G401.6 (cell line): ENCODE results near the gene SRD5A2.

Experiments used
- FAIRE-seq: peaks from 2 replicates; lab custom pipeline; 2012; peaks lifted over from hg19 to GRCh38; lab: Jason Lieb, UNC

Gene SRD5A2, protein sequence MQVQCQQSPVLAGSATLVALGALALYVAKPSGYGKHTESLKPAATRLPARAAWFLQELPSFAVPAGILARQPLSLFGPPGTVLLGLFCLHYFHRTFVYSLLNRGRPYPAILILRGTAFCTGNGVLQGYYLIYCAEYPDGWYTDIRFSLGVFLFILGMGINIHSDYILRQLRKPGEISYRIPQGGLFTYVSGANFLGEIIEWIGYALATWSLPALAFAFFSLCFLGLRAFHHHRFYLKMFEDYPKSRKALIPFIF

GRCh38 chr2:31580321-31581117 is at the start of gene SRD5A2:
Gene SRD5A2, minus strand, starts transcription at chr2:31580938. Its CDS starts 38 bp downstream, at chr2:31580900.
- FAIRE-seq = no peak

- no peak for FAIRE-seq
These were observed 25.8 kb upstream of the SRD5A2 start for GRCh38 chr2:31606509-31606908.

DNA sequence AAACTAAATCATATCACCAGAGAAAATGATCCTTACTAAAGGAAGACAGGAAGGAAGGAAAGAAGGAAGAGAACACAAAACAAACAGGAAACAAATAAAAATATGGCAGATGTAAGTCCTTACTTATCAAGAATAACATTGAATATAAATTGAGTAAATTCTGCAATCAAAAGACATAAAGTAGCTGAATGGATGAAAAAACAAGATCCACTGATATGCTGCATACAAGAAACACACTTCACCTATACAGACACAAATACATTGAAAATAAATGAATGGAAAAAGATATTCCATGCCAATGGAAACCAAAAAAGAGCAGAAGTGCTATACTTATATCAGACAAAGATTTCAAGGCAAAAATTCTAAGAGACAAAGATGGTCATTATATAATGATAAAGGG is 18.0 kb upstream of the SRD5A2 start:
- no peak for FAIRE-seq

GRCh38 chr2:31586230-31586629 is 5.5 kb upstream of the SRD5A2 start:
- no peak for FAIRE-seq

DNA sequence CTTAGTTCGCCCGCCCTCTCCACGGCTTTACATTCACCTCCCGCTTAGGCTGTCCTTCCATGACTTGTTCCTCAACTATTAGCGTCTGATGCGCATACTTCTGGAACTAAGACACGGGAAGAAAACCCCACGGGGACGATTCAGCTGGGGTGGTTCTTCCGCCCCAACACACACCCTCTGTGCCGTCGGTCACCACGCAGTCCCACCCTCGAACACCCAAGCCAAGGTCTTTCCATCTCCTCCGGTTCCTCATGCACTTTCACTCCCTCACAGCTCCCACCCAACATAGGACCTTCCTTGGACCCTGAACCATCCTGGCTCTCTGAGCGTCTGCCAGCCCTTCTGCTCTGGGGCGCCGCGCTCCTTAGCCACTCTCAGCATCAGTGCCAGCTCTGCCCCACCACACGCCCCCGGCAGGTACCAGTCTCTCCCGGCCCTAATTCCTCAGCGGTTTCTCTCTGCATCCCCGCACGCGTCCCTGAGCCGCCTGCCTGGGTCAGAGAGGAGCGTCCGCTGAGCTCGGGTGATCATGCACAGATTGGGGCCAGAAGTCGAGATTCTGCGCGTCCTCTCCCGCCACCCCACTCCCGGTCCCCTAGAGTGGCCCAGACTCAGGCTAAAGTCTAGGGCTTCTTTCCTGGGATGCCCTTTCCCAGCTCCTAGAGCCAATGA is 522 bp upstream of the SRD5A2 start:
- no peak for FAIRE-seq

GRCh38 chr2:31579996-31580320 is 780 bp downstream of the SRD5A2 start:
- no peak for FAIRE-seq

- no peak for FAIRE-seq
These were observed 2.4 kb downstream of the SRD5A2 start for GRCh38 chr2:31578316-31578715.

- no peak for FAIRE-seq
These were observed 3.6 kb downstream of the SRD5A2 start for GRCh38 chr2:31577143-31577542.

- FAIRE-seq = no peak
These were observed 12.0 kb downstream of the SRD5A2 start for GRCh38 chr2:31568585-31569201.

DNA sequence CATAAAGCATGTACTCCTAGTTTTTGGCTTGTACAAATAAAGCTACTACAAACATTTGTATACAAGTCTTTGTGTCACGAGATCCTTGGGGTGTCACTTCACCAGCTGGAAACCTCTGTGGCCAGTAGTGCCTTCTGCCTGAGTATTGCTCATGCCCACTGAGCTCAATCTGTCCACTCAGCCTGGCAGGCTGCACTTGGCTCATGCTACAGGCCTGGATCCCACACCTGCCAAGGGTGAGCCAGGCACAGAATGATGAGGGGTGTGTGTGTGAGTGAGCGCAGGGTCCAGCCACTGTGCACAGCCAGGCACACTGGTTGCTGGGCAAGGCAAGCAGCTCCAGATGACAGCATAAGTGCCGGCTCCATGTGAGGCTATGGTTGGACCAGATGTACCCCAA is 13.1 kb downstream of the SRD5A2 start:
- FAIRE-seq = no peak

DNA sequence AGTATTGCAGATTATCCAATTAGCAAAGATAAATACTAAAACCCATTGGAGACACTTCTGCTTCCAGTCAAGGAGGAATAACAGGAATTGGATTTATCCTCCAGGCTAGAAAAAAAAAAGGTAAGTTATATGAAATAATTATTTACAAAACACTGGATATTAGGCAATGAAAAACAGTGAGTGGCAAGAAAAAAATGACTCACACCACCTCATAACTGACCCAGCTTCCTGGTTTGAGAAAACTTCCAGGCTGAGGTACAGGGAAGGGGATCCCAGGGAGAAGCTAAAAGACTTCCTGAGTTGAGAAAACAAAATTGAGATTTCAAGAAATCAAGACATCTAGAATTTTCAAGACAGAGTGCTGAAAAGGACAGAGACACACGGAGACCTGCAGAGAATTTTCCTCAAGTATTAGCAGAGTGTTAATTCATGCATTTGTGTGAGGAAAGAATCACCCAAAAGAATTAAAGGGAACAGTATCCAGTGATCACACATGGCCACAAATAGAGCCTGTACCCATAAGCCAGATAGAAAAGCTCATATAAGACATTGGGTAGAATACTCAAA is 17.4 kb downstream of the SRD5A2 start:
- no peak for FAIRE-seq

GRCh38 chr2:31561823-31562222 is 18.9 kb downstream of the SRD5A2 start:
- FAIRE-seq = no peak

DNA sequence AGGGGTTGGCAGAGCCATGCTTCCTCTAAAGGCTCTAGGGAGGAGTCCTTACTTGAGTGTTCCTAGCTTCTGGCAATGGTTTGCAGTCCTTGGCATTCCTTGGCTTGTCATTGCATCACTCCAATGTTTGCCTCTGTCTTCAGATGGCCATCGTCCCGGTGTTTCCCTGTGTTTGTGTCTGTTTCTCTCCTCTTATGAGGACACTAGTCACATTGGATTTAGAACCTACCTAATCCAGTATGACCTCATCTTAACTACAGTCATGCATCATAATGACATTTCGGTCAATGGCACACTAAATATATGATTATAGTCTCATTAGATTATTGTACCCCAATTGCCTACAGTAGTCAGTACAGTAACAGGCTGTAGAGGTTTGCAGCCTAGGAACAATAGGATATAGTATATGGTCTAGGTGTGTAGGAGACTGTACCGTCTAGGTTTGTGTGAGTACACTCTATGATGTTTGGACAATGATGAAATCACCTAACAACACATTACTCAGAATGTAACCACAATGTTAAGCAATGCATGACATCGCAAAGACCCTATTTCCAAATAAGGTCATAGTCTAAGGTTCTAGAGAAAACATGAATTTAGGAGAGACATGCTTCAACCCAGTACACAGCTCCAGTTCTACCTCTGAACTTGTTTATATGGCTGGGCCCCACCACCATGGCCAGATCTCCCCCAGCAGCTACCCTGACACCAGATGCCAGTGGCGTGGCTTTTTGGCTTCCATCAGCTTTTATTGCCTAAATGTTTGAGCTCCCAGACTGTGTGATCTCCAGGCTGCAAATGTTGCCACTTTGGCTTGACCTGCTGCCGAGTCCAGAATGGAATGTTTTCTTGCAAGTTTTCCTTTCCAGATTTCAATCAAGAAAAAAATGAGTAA is 22.1 kb downstream of the SRD5A2 start:
- no peak for FAIRE-seq

DNA sequence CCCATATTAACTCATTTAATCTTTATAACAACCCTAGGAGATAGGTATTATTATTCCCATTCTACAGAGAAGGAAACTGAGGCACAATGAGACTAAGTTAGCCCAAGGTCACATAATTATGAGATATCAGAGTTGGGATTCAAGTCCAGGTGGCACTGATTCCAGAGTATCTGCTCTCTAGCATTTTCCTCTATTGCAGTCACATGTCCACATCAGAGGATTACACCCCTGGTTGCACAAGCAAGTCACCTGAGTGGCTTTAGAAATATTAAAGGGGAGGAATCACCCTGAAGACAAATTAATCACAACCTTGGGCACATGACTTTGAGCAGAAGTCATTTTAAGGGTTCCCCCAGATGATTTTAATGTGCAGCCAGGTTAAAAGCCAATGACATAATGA is 23.8 kb downstream of the SRD5A2 start:
- FAIRE-seq = no peak

DNA sequence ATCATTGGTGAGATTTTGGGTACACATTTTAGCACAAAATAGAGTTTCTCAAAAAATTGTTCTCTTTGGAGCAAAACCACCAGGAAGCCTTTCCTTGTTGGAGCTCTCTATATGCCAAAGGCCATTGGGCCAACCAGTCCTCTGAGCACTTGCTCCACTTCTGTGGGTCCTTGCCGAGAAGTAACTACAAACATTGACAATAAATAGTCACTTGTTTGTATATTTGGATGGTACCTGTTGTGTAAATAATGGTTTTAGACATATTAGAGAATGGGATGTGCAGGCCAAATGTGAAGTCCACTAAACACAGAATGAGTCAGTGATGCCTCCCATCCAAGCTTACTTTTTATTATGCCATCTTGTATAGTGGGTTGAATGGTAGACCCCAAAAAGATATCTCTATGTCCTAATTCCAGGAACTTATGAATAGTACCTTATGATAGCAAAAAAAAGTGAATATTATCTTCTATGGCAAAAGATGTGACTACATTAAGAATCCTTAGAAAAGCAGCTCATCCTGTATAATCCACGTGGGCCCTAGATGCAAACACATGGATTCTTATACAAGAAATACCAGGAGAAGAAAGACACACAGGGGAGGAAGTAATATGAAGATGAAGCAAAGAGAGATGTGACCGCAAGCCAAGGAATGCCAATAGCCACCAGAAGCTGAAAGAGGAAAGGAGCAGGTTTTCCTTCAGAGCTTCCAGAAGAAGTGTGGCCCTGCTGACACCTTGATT is 24.6 kb downstream of the SRD5A2 start:
- FAIRE-seq = no peak

- FAIRE-seq = no peak
These were observed 27.4 kb downstream of the SRD5A2 start for GRCh38 chr2:31553362-31553761.

DNA sequence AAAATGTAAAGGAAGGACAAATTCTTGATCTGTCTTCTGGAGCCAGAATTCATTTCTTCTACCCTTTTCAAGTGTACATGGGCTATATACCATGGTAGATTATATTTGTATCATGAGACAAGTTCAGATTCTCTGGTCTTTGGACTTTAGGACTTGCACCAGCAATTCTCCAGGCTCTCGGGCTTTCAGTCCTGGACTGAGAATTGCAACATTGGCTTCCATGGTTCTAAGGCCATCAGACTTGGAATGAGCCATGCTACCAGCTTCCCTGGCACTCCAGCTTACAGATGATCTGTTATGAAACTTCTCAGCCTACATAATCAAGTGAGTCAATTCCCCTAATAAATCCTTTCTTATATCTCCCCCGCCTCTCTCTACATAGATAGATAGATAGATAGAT is 33.3 kb downstream of the SRD5A2 start:
- FAIRE-seq = no peak

DNA sequence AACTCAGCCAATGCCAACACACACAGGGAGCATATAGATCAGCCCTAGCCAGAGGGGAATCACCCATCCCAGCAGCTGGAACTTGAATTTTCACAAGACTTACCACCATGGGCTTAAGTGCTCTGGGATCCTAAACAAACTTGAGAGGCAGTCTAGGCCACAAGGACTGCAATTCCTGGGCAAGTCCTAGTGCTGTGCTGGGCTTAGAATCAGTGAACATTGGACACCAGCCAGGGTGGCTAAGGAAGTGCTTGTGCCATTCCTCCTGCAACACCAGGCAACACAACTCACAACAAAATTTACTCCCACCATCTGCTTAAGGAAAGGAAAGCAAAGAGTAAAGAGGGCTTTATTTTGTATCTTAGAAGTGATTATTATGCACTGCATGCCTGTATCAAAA is 38.9 kb downstream of the SRD5A2 start:
- no peak for FAIRE-seq

DNA sequence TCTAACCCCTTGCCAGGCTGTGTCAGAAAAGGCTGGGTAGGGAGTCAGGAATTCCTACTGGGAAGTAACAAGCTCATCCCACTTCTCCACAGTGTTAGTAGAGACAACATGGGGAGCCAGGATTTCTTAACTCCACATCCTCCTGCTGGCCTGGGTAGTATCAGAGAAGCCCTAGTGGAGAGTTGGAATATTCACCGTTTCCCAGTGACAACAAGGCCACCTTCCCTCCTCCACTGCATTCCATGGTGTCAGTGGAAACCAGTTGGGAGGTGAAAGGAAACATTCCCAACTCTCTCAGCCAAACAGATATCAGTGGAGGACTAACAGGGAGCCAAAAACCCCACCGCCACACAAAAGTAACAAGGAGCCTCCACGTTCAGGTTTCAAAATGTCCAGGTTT is 41.2 kb downstream of the SRD5A2 start:
- no peak for FAIRE-seq

- FAIRE-seq = no peak
These were observed 45.0 kb downstream of the SRD5A2 start for GRCh38 chr2:31535768-31536167.

- FAIRE-seq = no peak
These were observed 46.1 kb downstream of the SRD5A2 start for GRCh38 chr2:31534636-31535035.
